PFSK-1 (cell line): ENCODE measurements around the gene CSRP3.

Experiments
- FOXP2 ChIP-seq: optimal IDR thresholded peaks from 2 replicates; pipeline ENCODE3; 2011; ENCODE audit warnings: borderline replicate concordance, control low read depth, inconsistent platforms; ENCODE audit not compliant: insufficient read depth; ENCODE audit errors: extremely low read length, extremely low read depth
- POLR2AphosphoS5 ChIP-seq: IDR thresholded peaks from 2 replicates; pipeline ENCODE4 v1.6.1; 2012; ENCODE audit warnings: low read depth, mild to moderate bottlenecking, control low read depth, low read length, moderate library complexity
- REST ChIP-seq, 2 experiments: IDR thresholded peaks; 2 replicates each; pipeline versions ENCODE4 v1.6.1 to v1.8.0; 2011 to 2012; ENCODE audit warnings: low read depth in 2 of 2, low read length in 2 of 2, control low read depth in 1 of 2, inconsistent platforms in 1 of 2, mild to moderate bottlenecking in 1 of 2, moderate library complexity in 1 of 2; ENCODE audit not compliant: insufficient read depth in 1 of 2
- SIN3A ChIP-seq: IDR thresholded peaks from 2 replicates; pipeline ENCODE4 v1.6.1; 2012; ENCODE audit warnings: mild to moderate bottlenecking, low read length, moderate library complexity, borderline replicate concordance; ENCODE audit not compliant: insufficient read depth
- TAF1 ChIP-seq: IDR thresholded peaks from 2 replicates; pipeline ENCODE4 v1.6.1; 2012; ENCODE audit warnings: low read length, control low read depth, borderline replicate concordance; ENCODE audit not compliant: insufficient read depth

DNA sequence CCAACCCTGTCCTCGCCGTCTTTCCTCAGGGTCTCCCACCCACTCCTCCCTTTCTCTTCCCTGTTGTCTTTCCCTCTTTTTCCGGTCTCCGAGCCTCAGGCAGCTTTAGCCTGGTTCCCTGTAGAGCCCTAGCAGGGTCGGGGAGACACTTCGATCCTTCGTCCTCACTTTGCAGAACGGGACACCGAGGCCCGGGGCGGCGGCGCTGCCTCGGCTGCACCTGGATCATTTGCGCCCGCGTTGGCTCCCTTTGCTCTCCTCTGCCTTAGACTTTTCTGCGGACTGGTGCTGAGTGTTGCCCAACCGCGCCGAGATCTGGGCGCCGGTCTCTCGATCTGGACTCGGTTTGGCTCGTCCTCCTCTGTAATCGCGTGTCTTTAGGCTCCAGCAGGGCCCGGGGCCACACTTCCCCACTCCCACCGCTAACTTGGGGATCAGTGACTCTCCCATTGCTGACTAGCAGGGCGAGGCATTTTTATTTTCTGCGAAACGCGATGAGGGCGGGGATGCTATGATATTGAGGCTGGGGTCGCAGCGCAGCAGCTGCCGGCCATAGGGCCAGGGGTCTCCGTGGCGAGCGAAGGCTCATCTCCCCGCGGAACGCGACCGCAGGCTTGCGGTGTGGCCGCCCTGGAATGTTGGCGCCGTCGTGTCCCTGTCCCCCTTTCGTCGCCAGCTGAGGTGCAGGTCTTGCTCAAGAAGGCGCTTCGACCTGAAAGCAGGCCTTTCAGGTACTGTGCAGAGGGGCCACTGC lies 40.6 kb upstream of the CSRP3 start:
- TF ChIP-seq SIN3A (no peak), POLR2AphosphoS5 (no peak), REST (IDR thresholded peaks at IDR 0.05; ENCODE audit: insufficient read depth in 1 of 2, low read depth in 2 of 2, low read length in 2 of 2) (no peak), FOXP2 (no peak), TAF1 (no peak)
